ENCODE data around the gene CCNA1.

DNA sequence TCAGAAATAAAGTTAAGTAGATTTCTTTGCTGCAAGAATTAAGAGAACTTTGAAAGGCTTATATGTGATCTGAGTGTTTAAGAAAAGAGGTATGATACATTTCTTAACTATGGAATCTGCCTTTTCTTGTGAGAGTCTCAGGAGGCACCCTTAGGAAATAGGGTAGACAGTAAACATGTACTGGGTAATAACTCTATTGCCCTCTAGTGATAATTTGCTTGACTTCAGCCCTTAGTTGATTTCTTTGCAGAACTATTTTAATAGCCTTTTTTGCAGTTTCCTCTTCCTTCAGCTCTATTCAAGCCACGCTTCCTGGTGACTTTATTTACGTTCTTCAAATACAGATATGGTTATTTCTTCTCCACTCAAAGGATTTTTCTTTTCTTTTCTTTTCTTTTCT is 37.0 kb upstream of the CCNA1 start:
- TF ChIP-seq EP300 (conservative IDR thresholded peaks at IDR 0.05; ENCODE audit: poor library complexity, severe bottlenecking) (no peak), CTCF (IDR thresholded peaks at IDR 0.05; ENCODE audit: poor library complexity, severe bottlenecking) (no peak), SMC3 (conservative IDR thresholded peaks at IDR 0.05; ENCODE audit: poor library complexity) (peak; percentile 46)

Measured in neural cell (in vitro differentiated cells).